T-helper 1 cell treated with Interleukin-12 subunit alpha and Interleukin-12 subunit beta and Interleukin-4 antibody, amounts not matched to agents 30 μg/mL and 1 μg/mL, for 36 hours (primary cell): Measurements from ENCODE around the gene CENPX.

Source experiments
- H3K27ac Mint-ChIP-seq: one replicate; pipeline ENCODE4 v1.8.0; 2021; ENCODE audit warnings: mild to moderate bottlenecking, mixed read lengths
- H3K27me3 Mint-ChIP-seq: one replicate; pipeline ENCODE4 v1.8.0; 2021; ENCODE audit warnings: low read depth, mixed read lengths
- H3K36me3 Mint-ChIP-seq: one replicate; pipeline ENCODE4 v1.8.0; 2021; ENCODE audit warnings: low read depth, mixed read lengths
- H3K4me1 Mint-ChIP-seq: one replicate; pipeline ENCODE4 v1.8.0; 2021; ENCODE audit warnings: low read depth, mixed read lengths
- H3K4me3 Mint-ChIP-seq: one replicate; pipeline ENCODE4 v1.8.0; 2021; ENCODE audit warnings: mild to moderate bottlenecking, moderate library complexity, mixed read lengths
- H3K9me3 Mint-ChIP-seq: one replicate; pipeline ENCODE4 v1.8.0; 2021; ENCODE audit warnings: mixed read lengths

The CENPX gene

DNA sequence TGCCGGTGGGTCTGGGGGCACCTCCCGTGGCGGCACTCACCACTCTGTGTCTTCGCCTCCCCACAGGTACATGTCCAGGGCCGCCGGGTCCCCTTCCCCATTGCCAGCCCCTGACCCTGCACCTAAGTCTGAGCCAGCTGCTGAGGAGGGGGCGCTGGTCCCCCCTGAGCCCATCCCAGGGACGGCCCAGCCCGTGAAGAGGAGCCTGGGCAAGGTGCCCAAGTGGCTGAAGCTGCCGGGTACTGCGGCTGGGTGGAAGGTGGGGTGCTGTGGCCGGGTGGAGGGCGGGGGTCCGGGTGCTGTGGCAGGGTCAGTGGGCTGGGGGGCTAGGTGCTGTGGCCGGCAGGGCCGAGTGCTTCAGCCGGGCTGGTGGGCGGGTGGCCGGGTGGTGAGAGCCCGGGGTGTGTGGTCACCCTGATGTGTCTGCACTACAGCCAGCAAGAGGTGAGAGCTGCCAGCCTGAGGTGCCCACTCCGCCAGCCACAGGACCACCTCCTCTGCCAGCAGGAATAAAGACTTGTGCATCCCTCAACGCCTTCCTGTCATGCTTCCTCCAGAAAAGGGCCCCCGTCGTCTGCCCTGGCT, 5.7 kb downstream of the CENPX start:
- Mint-ChIP-seq H3K4me1 (peaks cover 7% of the 10 kb centered on the region), H3K27me3 (no peaks in the 10 kb centered on the region), H3K27ac (no peak overlapping the region), H3K4me3 (no peak overlapping the region), H3K9me3 (no peaks in the 10 kb centered on the region), H3K36me3 (no peaks in the 10 kb centered on the region)

DNA sequence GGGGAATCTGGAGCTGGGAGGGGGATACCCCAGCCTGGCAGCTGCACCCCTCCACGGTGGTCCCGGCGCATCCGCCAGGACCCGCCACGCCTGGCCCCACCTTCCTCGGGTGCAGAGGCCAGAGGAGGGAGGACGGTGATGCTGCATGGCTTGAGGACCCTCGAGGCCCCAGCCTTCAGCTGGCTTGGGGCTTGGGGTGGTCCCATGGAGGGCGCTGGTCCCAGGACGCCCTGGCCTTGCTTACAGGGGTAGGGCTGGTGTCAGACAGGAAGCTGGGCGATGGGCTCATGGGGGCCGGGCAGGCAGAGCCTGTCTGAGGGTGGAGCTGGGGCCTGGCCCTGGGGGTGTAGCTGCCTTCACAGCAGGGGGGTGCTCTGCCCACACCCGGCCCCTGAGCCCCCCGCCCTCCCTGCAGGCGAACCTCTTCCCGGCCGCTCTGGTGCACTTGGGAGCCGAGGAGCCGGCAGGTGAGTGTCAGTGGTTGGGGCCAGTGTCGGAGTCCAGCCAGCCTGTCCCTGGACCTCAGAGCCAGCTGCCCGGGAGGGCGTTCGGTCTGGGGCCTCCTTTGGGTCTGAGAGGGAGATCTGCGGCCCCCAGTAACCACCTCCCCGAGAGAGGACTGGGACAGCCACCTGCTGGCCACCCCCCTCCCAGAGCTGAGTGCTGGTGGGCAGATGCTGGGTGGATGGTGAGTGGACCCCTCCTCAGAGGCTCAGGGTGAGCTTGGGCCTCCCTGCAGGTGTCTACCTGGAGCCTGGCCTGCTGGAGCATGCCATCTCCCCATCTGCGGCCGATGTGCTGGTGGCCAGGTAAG, 6.4 kb downstream of the CENPX start:
- peaks cover 2% of the 10 kb centered on the region for H3K4me1 Mint-ChIP-seq

DNA sequence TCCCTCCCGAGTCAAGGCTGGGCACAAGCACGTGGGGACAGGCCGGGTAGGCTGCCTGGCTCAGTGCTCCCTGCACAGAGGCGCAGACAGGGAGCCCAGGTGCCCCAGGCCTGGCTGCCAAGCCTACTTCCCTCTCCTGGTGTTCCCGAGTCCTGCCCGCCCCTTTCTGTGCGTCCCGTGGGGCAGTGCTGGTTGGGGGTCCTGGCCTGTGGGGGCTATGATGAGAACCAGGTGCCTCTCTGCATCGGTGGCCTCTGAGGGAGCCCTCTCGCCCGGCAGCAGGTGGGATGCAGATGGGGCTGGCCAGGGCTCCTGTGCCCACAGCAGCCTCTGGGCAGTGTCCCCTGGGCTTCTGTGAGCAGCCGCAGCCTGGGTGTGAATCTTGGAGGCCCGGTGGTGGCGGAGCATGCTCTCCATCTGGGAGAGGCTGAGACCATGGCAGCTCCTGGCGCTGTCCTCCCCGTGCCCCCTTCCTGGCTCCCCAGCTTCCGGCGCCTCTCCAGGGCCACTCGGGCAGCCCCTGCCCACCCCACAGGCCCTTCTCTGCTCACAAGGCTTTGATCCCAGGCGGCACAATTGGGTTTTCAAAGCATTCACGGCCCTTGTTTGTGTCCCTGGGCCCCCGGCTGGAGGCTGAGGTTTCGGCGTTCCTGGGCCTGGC, 7.2 kb downstream of the CENPX start:
- Mint-ChIP-seq H3K9me3 (no peaks in the 10 kb centered on the region), H3K36me3 (no peaks in the 10 kb centered on the region), H3K4me1 (no peaks in the 10 kb centered on the region), H3K27ac (no peak overlapping the region), H3K27me3 (no peaks in the 10 kb centered on the region), H3K4me3 (no peak overlapping the region)

More for the DNA sequence above, 6.4 kb downstream of the CENPX start:
- Mint-ChIP-seq H3K9me3 (no peaks in the 10 kb centered on the region), H3K36me3 (no peaks in the 10 kb centered on the region), H3K27me3 (no peaks in the 10 kb centered on the region), H3K27ac (no peak overlapping the region), H3K4me3 (no peak overlapping the region)

DNA sequence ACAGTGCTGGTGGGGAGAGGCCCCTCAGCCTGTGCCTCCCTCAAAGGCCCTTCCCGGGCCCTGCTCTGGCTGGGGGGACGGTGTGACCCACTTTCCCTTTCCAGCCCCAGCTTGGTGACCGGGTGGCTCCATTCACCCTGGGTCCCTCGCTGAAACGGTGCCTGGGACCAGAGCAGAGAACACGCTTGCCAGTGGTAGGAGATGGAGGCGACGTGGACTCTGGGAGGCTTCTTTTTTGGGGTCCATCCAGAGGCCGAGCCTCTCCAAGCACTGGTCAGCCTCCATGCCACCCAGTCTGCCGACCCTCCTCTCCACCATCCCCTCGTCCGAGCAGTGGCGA, 7.7 kb downstream of the CENPX start:
- H3K9me3 Mint-ChIP-seq, result no peaks in the 10 kb centered on the region
- H3K27me3 Mint-ChIP-seq, result no peaks in the 10 kb centered on the region
- no peak overlapping the region for H3K4me3 Mint-ChIP-seq
- no peaks in the 10 kb centered on the region for H3K36me3 Mint-ChIP-seq
- no peaks in the 10 kb centered on the region for H3K4me1 Mint-ChIP-seq
- H3K27ac Mint-ChIP-seq, result no peak overlapping the region

DNA sequence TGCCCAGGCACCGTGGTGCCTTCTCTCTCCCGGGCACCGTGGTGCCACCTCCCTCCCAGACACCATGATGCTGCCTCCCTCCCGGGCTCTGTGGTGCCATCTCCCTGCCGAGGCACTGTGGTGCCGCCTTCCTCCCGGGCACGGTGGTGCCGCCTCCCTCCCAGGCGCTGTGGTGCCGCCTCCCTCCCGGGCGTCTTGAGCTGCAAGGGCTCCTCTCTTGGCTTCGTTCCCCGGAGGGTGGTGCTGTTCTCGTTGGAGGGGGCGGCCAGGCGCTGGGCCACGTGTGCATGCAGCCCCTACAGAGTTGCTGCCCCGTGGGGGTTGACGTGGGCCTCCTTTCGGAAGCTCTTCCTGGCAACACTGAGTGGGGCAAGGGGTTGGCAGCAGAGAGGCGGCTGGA, 8.2 kb downstream of the CENPX start:
- Mint-ChIP-seq H3K9me3 (no peaks in the 10 kb centered on the region), H3K36me3 (no peaks in the 10 kb centered on the region), H3K27me3 (no peaks in the 10 kb centered on the region), H3K4me1 (no peaks in the 10 kb centered on the region), H3K4me3 (no peak overlapping the region), H3K27ac (no peak overlapping the region)

DNA sequence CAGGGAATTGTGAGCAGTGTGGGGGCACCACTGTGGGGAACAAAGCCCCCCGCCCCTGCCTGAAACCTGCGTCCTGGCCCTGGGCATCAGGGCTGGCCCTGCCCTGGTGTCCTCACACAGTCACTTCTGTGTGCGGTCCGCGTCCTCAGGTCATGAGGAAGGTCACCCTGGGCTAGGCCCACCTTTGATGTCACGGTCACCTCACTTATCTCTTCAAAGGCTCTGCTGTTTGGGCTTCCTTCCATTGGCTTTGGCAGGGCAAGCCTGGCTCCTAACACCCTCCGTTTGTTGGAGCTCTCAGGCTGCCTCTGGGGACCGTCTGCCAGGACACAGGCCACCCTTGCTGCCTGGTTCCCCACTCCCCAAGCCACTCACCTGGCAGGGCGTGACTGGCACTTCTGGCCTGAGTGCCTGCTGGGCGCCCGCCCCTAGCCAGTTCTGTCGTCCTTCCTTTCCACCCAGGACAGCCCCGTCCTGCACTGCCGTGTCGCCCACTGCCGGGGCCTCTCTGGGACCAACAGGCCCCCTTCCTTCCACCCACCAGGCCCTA, 8.8 kb downstream of the CENPX start:
- Mint-ChIP-seq H3K4me1 (no peaks in the 10 kb centered on the region), H3K36me3 (no peaks in the 10 kb centered on the region), H3K27me3 (no peaks in the 10 kb centered on the region), H3K4me3 (no peak overlapping the region), H3K27ac (no peak overlapping the region), H3K9me3 (no peaks in the 10 kb centered on the region)

DNA sequence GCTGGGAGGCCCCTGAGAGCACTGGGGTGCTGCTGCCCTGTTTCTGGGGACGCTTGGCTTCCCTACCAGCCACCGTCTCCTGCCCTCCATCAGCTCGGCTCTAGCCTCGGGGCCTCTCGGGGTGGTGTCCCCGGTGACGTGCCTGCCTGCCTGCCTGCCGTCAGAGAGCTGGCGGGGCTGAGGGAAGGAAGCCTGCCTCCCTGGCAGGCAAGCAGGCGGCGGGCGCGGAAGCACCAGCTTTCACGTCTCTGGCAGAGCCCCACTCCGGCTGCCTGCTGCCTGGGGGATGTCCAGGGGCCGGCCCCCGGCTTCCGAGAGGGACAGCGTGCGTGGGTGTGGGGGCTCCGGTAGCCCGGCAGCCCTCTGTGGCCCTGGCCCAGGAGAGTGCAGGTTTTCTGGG, 9.3 kb downstream of the CENPX start:
- Mint-ChIP-seq H3K27me3 (no peaks in the 10 kb centered on the region), H3K9me3 (no peaks in the 10 kb centered on the region), H3K4me1 (no peaks in the 10 kb centered on the region), H3K36me3 (no peaks in the 10 kb centered on the region), H3K4me3 (no peak overlapping the region), H3K27ac (no peak overlapping the region)

DNA sequence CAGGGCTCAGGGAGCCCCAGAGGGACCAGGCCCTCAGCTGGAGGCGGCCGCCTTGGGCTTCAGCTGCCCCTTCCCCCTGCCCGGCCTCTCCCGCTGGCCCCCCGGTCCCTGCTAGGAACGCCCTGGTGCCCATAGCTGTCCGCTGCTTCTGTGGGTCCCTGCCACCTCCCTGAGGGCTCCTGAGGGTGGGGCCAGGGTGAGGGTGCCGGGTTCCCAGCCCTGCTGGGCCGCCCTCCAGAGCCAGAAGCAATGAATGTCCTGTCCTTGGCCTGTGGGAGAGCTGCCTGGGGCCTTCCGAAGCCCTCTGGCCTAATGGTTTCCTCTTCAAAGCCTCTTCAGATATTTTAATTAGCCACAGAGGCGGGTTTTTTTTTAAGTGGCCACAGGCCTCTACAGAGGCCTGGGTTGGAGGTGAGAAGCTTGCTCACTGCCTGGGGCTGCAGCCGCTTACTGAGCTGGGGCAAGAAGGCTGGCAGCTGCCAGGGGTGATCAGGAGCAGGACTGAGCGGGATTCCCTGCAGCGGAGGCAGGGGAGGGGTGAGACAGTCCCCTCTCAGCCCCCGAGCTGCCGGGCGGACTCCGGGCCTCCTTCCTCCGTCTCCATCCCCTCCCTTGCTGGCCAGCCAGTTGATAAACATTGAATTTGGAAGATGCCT, 9.9 kb downstream of the CENPX start:
- H3K27me3 Mint-ChIP-seq, result no peaks in the 10 kb centered on the region
- no peaks in the 10 kb centered on the region for H3K9me3 Mint-ChIP-seq
- no peaks in the 10 kb centered on the region for H3K36me3 Mint-ChIP-seq
- no peaks in the 10 kb centered on the region for H3K4me1 Mint-ChIP-seq
- H3K4me3 Mint-ChIP-seq, result no peak overlapping the region
- no peak overlapping the region for H3K27ac Mint-ChIP-seq

DNA sequence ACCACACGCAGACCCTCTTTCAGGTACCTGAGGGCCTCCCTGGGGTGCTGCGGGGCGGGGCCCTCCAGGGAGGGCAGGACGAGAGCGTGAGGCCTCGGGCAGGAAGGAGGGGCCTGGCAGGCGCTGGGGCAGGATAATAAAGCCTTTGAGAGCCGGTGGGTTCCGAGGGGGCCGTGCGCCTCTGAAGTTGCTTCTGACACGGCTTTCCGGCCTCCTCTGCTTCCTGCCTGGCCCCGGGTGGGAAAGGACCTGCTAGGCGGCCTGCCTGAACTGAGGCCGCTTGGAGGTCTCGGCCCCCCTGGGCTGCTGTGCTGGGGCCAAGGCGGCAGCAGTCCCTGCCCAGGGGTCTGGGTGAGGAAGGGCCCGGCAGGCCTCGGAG, 10.4 kb downstream of the CENPX start:
- Mint-ChIP-seq H3K27me3 (no peaks in the 10 kb centered on the region), H3K36me3 (no peaks in the 10 kb centered on the region), H3K9me3 (no peaks in the 10 kb centered on the region), H3K4me1 (no peaks in the 10 kb centered on the region), H3K27ac (no peak overlapping the region), H3K4me3 (no peak overlapping the region)

DNA sequence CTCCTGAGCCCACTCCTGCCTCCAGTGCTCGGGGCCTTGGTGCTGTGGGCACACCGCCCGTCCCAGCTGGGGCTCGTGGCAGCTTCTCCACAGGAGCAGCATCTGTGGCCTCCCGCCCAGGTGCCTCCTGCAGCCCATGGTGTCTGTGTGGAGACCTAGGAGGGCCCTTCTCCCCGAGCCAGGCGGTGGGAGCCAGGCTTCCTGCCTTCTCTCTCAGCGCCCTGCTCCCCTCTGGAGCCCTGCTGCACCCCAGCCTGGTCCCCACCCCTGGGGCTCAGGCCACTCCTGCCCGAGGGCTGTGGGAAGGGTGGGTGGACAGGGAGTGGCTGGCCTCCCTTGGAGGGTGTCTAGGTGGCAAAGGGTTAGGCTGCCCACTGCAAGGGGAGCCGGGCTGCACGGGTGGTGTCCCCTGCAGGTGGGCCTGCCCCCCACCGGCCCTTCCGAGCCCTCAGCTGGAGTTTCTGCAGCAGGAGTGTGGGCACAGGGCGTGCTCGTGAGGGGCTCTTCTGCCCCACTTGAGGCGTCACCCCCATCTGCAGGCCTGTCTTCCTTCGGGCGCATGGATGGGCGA, 11.0 kb downstream of the CENPX start:
- Mint-ChIP-seq H3K4me1 (no peaks in the 10 kb centered on the region), H3K27ac (no peak overlapping the region)

DNA sequence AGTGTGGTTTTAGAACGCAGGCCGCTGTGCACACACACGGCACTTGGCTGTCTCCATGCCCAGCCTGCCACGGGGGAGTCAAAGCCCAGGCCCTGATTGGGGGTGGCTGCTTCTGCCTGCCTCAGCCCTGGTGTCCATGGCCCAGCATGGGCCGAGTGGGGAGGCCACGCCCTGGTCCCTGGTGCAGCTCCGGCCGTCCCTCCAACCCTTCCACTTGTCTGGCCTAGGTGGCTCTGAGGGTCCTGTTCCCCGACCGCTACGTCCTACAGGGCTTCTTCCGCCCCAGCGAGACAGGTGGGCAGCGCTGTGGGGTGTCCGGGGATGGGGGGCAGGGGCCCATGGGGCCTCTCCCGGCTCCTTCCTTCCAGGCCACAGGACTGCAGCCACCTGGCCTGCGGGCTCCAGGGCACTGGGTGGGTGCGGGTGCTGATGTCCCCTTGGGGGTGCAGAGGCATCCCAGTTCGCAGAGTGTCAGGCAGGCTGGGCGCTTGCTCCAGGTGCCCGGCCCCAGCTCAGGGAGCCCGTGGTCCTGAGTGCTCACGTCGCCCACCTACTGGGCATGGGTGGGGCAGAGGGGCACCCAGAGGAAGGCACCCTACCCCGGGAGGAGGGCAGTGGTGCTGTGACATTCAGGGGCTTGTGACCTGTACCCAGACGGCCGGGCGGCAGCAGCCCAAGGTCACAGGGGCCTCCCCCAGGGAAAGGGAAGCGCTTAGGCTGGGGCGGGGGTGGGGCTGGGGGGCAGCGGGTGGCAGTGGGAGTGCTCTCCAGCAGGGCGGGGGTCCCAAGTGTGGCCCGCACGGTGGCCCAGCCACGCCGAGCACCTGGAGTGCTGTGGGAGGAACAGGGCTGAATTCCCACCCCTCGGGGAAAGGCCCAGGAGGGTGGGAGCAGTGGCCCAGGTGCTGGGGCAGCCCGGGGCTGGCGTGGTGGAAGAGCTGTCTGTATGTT, 11.8 kb downstream of the CENPX start:
- H3K4me3 Mint-ChIP-seq, result no peak overlapping the region
- no peaks in the 10 kb centered on the region for H3K9me3 Mint-ChIP-seq
- no peaks in the 10 kb centered on the region for H3K27me3 Mint-ChIP-seq
- no peaks in the 10 kb centered on the region for H3K4me1 Mint-ChIP-seq
- no peak overlapping the region for H3K27ac Mint-ChIP-seq
- no peaks in the 10 kb centered on the region for H3K36me3 Mint-ChIP-seq

More for the DNA sequence above, 11.0 kb downstream of the CENPX start:
- H3K4me3 Mint-ChIP-seq, result no peak overlapping the region
- H3K9me3 Mint-ChIP-seq, result no peaks in the 10 kb centered on the region
- no peaks in the 10 kb centered on the region for H3K27me3 Mint-ChIP-seq
- no peaks in the 10 kb centered on the region for H3K36me3 Mint-ChIP-seq

DNA sequence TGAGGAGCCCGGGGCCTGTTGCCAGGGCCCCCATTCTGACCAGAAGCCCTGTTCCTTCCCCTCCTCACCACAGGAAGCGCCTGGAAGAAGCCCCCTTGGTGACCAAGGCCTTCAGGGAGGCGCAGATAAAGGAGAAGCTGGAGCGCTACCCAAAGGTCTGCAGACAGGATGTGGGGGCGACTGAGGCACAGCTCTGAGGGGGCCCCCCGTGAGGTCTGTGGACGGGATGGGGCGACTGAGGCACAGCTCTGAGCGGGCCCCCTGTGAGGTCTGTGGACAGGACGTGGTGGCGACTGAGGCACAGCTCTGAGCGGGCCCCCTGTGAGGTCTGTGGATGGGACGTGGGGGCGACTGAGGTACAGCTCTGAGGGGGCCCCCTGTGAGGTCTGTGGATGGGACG, 13.3 kb downstream of the CENPX start:
- Mint-ChIP-seq H3K27ac (no peak overlapping the region), H3K4me1 (no peaks in the 10 kb centered on the region), H3K9me3 (no peaks in the 10 kb centered on the region), H3K4me3 (no peak overlapping the region), H3K27me3 (no peaks in the 10 kb centered on the region), H3K36me3 (no peaks in the 10 kb centered on the region)

DNA sequence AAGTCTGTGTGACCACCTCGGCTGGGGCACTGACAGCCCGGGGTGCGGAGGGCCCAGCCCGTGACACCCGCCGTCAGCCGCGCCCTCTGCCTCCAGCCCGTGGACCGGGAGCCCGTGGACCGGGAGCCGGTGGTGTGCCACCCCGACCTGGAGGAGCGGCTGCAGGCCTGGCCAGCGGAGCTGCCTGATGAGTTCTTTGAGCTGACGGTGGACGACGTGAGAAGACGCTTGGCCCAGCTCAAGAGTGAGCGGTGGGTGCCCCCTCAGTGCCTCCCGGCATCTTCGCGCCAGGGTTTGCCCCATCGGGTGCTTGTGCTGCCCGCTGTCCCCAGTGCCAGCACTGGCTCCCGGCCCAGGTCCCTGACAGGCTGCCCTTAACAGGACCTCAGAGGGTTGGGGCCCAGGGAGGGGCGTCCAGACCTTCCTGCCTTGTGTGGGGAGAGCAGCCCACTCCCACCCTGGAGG, 13.7 kb downstream of the CENPX start:
- Mint-ChIP-seq H3K27ac (no peak overlapping the region), H3K9me3 (no peaks in the 10 kb centered on the region), H3K4me1 (no peaks in the 10 kb centered on the region), H3K36me3 (no peaks in the 10 kb centered on the region), H3K27me3 (no peaks in the 10 kb centered on the region), H3K4me3 (no peak overlapping the region)
